NT2/D1 (cell line): Measurements from ENCODE around the gene CD200R1L.

ENCODE experiments used
- SUZ12 ChIP-seq: IDR thresholded peaks from 2 replicates; pipeline ENCODE4 v1.6.1; 2011; ENCODE audit not compliant: insufficient read length, insufficient read depth; ENCODE audit errors: extremely low read depth
- ZNF274 ChIP-seq: IDR thresholded peaks from 2 replicates; pipeline ENCODE4 v1.6.1; 2011; ENCODE audit warnings: mild to moderate bottlenecking, low read depth, low read length

- TF ChIP-seq SUZ12: no peak
- no peak for TF ChIP-seq ZNF274
Measured at GRCh38 chr3:112769286-112769978, 77.2 kb downstream of the CD200R1L start.
